ENCODE results near the gene CETN3.
"Not testable (repeated sequence)": the region's sequence is repeated elsewhere in the genome, so short reads cannot be mapped to it uniquely, and the experiment has no call there.

The CETN3 gene

DNA sequence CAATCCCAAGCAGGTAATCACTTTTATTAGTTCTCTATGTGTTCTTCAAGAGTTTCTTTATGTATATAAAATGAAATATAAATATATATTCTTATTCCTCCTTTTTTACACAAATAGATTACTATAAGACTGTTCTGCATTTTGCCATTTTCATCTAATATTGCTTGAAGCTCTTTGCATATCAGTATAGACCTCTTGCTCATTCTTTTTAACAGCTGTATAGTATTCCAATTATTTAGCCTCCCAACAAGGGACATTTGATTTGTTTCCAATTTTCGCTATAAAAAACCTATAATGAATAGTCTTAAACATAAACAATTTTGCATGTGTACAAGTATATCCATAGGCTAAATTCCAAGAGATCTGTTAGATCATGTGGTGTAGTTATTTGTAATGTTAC lies 25.2 kb downstream of the CETN3 start:
- in situ Hi-C loops (cut with MboI; ENCODE audit: low sequenced_read_pairs): no loop called here

DNA sequence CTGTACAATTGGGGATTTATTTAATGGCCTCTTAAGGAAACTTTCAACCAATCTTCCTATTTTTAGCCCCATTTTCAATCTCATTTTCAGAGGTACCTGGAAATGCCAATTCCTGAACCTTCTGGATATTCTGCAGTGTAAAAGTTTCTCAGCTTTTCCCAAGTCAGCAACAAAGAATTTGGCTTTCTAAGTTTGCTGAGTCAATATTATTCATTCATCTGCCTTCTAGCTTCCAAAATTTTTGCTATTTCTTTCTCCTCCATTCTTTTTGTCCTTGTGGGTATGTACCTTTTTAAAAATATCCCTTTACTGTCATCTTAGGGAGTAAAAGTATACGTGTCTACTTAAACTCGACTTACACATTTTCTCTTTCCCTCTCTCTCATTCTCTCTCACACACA lies 25.7 kb downstream of the CETN3 start:
- in situ Hi-C loops (cut with MboI; ENCODE audit: low sequenced_read_pairs): no loop called here

DNA sequence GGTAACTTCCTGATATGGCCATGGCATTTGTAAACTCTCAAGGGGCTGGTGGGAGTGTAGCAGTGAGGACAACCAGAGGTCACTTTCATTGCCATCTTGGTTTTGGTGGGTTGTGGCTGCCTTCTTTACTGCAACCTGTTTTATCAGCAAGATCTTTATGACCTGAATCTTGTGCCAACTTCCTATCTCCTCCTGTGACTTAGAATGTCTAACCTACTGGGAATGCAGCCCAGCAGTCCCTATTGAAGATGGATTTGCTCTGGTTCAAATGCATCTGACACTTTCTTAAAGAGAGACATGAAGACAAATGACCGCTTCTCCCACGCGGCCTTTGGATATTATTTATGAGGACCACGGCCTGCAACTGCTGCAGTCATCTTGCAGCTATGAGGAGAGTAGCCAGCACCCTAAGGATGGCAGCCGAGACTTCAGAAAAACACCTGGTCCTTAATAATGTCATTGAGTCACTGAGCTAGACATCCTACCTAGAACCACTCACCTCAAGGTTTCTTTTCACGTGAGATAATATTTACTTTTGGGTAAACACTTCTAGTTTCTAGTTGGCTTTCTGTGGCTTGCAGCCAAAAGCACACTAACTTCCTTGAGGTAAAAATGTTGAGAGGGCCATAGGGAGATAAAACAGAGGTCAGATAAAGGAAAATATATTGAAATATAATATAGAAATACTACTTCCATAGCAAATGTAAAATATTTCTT lies 28.2 kb downstream of the CETN3 start:
- in situ Hi-C loops (cut with MboI; ENCODE audit: low sequenced_read_pairs): no loop called here

DNA sequence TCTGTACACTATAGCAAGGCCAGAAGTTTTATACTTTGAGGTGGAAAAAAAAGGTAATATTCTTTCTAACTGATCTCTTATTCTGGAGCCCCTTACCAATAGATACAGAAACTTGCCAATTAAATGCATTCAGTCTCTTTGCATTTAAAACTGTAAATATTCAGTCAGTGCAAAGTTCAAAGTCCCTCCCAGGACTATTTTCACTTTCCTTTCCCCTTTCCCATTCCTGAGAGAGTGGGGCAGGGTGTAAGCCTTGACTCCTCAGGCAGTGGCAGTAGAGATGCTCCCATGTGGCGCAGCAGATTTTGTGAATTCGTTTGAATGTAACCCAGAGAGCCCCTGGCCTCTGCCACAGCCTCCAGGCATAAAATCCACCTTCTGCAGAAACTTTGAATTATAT lies 29.9 kb downstream of the CETN3 start:
- in situ Hi-C loops (cut with MboI; ENCODE audit: low sequenced_read_pairs): no loop called here

DNA sequence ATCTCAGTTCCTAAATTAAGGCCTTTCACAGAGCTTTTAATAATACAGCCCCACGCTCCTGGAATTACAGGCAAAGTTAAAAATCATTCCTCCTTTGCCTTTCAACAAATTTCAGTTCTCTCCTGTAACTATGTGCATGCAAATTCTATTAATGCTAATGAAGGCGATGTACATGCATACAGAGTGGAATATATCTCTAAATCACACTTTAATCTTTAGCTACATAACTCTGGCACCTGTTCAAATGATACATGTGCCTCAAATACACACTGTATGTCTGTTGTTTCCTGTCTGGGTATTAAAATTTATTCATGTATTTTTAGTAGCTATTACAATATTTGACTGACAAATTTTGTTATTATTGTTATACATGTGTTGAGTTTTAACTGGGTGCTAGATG lies 30.8 kb downstream of the CETN3 start:
- in situ Hi-C loops (cut with MboI; ENCODE audit: low sequenced_read_pairs): no loop called here

DNA sequence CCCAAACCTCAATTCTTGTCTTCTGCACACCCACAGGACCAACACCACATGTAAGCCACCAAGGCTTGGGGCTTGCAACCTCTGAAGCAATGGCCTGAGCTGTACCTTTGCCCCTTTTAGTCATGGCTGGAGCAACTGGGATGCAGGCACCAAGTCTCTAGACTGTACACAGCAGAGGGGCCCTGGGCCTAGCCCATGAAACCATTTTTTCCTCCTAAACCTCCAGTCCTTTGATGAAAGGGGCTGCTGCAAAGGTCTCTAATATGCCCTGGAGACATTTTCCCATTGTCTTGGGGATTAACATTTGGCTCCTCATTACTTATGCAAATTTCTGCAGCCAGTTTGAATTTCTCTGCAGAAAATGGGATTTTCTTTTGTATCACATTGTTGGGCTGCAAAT lies 38.3 kb downstream of the CETN3 start:
- in situ Hi-C loops (cut with MboI; ENCODE audit: low sequenced_read_pairs): not testable (repeated sequence)

DNA sequence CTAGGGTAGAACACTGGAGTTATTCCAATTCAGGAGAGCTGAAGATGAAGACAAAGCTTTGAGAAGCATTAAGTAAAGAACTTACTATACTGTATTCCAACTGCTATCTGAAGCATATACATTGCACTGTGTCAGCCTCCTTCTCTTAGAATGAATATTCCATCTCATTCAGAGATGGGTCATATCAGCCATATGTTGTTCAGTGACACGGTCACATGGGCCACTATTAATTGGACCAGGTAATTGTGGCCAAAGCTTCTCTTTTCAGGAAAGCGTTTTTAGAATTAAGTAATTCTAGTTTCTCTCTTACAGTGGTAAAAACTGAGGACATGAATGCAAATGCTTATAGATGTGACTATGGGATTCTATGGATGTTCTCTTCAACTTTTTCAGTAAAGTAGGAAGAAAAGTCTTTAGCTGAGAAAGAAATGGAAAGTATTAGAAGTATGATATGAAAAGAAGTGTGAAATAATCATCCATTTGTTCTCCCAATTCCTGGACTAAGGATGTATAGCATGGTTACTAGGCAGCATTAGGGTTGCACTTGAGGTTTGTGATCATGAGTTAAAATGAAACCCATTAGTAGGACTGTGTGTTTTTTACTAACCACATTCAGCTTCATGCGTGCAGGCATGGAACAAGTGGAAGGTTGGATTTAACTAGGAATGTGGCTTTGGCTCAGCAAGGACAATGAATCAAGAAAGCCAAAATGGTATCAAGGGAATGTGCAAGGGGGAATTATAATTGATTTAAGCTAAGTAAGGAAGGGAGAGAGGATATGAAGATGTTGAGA lies 40.9 kb downstream of the CETN3 start:
- in situ Hi-C loops (cut with MboI; ENCODE audit: low sequenced_read_pairs): no loop called here

DNA sequence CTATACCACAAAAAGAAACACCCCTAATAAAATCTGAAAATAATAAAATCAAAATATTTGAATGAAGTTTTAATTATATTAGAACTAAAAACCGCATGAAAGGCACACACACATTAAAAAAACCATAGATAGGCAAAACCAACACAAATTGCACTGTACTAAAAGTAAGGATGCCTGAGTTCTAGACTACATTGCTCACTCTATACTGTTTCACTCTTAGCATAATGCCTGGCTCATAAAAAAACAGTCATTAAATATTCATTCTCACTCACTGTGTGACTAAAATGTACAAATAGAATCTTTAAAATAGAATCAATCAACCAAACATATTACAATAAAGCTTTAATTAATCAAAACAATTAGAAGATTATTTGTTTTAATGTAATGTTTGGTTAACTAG lies 41.7 kb downstream of the CETN3 start:
- in situ Hi-C loops (cut with MboI; ENCODE audit: low sequenced_read_pairs): no loop called here

DNA sequence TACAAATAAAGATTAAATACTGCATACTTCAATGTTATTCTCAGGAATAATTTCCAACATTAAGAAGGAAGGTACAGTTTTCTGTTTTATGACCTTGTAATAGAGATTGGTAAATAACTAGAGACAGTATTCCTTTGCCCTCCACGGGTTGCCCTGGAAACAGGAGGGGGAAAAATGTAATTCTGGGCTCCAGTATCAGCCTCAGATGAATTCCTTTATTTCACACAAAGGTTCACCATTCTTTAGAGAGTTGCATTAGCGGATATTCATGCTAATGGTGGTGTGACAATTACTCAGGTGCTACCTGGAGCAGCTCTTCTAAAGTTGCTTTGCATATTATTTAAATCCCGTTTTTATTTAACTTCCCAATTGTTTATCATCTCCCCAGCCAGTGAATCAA lies 42.6 kb downstream of the CETN3 start:
- in situ Hi-C loops (cut with MboI; ENCODE audit: low sequenced_read_pairs): no loop called here

DNA sequence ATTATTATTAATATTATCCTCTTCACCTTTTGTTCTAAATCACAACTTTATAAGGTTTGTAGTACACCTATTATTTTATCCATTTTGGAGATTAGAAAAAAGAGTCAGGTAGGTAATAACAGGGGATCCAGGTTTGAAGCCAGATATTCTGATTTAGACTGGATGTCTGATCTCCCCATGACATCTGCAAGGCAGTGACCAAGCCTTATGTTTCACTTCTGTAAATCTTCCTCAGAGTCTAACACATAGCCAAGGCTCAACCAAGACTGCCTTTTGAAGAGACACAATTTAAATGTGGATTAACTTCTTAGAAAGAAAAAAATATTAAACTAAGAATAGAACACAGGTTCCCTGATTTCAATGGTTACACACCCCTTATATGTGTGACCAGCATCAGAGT lies 44.2 kb downstream of the CETN3 start:
- in situ Hi-C loops (cut with MboI; ENCODE audit: low sequenced_read_pairs): no loop called here

DNA sequence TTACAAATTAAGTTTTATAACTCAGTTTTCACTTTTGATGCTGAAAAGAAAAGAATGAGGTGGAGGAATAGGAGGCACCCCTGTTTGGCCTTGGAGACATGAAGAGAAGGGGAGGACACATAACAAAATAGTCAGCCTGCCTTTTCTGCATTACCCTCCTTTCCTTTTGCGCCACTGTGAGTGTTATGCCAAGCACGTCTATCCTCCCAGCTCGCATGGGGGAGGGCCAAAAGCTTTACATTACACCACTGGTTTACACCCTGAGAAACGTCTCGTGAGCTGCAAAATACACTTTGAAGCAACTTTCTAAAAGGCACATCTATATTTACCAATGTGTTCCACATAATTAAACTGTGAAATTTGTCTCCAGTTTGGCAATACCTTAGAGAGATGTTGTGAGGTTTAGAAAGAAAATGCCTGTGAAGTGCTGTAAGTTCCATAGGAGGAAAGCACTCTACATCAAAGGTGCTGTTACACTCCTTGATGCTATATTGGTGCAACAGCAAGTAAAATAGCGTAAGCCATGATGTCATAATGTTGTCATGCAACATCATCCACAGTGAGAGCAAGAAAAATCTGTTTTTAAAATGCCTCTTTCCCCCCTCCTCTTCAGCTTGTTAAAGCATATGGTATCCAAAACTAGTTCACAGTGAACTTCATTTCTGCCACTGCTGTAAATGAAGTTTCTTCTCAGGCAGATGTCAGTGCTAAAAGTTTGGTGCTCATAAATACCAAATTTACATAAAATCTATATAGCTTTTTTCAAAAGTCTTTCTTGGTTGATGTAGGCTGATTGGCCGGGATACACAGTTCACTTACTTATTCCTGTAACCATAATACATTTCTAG lies 50.3 kb downstream of the CETN3 start:
- in situ Hi-C loops (cut with MboI; ENCODE audit: low sequenced_read_pairs): no loop called here

DNA sequence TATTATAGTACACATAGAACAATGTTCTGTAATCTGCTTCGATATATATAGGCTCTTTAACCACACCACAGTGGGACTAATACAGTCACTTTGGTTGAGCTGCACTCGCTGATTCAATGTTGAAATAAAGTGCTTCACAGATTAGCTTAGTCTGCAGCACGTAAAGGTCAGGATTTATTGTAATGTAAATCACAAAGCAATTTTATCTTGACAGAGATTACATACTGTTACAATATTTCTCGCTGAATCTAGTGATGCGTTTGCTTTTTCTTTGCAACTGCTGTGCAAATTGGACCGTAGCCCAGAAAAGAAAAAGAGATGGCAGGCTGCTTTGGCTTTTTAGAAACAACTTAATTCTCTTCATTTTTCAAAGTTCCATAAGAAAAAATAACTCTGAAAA lies 52.9 kb downstream of the CETN3 start:
- in situ Hi-C loops (cut with MboI; ENCODE audit: low sequenced_read_pairs): no loop called here

DNA sequence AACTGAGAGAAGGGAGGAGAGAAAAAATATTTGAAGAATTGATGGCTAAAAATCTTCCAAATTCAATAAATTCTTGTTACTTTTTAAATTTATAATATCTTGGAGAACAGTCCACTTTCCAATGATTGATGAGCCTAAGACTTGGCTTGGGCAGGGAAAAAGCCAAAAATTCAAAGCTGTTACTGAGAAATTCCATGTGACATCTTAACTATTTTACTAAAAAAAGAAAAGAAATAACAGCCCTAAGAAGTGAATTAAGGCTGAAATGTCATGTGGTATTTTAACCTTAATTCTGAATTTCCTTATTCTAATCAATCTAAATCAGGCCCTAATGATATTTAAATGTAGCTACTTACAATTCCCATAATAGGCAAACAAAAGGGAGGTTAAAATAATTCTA lies 53.4 kb downstream of the CETN3 start:
- in situ Hi-C loops (cut with MboI; ENCODE audit: low sequenced_read_pairs): no loop called here

DNA sequence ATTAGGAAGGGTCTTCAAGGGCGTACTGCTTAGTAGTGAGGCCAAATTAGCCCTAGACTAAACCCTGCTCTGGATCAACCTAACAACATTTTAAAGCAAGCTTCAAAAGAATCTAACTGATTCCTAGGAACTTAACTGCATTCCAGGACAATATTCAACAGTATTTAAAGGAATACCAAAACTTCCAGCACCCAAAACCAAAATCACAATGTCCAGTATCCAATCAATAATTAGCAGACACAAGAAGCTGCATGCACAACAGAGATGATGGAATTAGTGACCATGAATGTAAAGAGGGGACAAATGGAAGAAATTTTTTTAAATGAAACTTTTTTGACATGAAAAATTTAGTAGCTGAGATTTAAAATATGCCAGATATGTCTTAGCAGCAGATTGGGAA lies 53.9 kb downstream of the CETN3 start:
- in situ Hi-C loops (cut with MboI; ENCODE audit: low sequenced_read_pairs): no loop called here

DNA sequence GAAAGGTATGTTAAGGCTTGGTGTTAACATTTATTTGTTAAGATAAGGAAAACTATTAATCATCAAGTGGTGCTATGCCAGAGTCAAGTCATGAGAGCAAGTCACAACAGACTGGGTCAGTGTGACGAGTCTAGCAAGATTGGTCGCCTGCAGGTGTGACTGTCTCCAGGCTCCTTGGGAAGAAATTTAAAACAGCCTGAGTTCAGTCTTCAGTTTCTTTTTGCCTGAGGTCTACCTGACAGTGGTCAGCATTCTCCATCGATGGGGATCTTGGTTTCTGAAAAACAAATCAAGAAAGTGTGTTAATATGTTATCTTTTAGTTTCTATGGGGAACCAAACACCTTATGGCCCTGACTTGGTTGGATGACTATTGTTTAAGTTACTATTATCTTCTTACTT lies 56.3 kb downstream of the CETN3 start:
- in situ Hi-C loops (cut with MboI; ENCODE audit: low sequenced_read_pairs): no loop called here

DNA sequence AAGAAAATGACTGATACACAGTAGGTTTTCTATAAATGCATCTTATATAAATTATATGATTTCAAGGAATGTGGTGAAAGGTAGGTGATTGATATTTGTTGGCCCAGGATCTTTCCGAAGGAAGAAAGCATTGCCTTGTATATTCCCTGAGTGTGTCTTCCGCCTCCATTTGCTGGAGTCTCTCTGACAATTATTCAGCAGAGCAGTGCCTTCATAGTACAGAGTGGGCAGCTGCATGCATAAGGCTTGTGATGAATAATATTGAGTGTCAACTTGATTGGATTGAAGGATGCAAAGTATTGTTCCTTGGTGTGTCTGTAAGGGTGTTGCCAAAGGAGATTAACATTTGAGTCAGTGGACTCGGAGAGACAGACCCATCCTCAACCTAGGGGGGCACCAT lies 58.5 kb downstream of the CETN3 start:
- in situ Hi-C loops (cut with MboI; ENCODE audit: low sequenced_read_pairs): no loop called here

DNA sequence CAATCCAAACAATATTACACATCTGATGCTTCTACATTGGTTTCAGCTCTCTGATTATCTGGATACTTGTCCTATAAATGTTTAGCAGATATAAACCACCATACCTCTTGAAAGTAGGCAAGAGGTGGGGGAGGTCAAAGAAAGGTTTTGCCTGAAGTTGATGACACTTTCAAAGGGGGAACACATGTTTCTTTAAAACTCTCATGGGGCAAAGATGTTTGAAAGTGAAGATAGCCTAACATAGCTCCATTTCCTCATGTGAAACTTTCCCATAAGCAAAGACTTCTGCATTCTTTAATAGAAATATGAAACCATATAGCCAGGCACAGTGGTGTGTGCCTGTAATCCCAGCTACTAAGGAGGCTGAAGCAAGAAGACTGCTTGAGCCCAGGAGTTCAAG lies 62.1 kb downstream of the CETN3 start:
- in situ Hi-C loops (cut with MboI; ENCODE audit: low sequenced_read_pairs): no loop called here

DNA sequence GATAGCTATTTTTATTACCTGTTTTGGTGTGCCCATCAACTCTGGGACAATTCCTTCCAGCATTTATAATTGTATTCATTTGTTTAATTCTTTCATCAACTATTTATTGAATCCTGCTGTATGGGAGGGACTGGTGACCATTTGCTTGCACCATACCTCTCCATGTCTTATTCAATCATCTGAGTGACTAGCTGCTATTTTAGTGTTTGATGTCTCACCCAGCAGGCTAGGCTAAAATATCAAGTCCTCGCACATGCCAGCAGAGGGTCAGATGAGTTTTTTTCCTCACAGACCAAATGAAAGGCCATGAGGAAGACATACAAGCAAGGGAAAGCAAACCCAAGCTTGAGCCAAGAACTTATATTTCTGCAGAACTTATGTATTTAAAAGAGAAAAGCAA lies 63.9 kb downstream of the CETN3 start:
- in situ Hi-C loops (cut with MboI; ENCODE audit: low sequenced_read_pairs): no loop called here

DNA sequence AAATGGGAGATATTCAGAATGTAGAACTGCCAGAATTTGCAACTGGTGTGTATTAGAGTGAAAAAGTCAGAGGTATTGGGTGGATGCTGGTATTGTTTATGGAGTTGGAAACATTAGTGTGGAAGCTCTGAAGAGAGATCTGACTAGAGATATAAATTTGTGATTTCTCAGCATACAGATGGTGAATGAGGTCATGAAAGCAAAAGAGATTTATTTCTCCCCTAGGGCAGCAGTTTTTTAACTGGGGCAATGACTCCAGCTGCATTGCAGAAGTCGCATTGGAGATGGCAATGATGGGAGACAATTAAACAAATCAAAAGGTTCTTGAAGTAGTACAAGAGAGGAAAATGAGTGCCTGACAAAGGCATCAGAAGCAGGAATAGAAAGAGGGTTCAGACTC lies 64.9 kb downstream of the CETN3 start:
- in situ Hi-C loops (cut with MboI; ENCODE audit: low sequenced_read_pairs): no loop called here

DNA sequence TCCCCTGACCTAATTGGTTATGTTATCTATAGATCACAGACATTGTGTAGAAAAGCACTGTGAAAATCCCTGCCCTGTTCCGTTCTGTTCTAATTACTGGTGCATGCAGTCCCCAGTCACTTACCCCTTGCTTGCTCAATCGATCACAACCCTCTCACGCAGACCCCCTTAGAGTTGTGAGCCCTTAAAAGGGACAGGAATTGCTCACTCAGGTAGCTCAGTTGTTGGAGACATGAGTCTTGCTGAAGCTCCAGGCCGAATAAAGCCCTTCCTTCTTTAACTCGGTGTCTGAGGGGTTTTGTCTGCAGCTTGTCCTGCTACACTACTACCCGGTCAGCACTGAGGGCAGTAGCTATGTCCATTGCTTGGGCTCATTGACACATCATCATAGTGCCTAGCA lies 65.8 kb downstream of the CETN3 start:
- in situ Hi-C loops (cut with MboI; ENCODE audit: low sequenced_read_pairs): not testable (repeated sequence)

DNA sequence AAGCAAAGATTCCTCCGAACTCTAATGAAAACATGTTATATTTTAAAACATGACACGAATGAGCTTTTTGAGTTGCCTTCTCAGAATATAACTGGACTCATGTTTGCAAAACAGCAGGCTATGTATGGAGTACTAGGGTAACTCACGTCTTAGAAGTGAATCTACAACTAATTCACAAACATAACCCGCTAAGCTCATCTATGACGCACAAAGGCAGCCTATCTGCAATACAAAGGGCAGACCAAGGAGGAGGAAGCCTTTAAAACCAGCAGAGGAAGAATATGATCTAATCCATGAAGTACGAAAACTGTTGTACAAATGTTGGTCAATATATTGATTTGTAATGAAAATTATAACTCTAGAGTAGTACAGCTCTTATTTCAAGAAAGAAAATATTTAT lies 67.0 kb downstream of the CETN3 start:
- in situ Hi-C loops (cut with MboI; ENCODE audit: low sequenced_read_pairs): no loop called here
